ENCODE measurements around the gene CCL8. TPM values are rescaled to one million over a fixed set of nuclear protein-coding genes. Genes with fewer than 3 reads are reported as not detected.

CCL8 gene
- total and polyA plus RNA-seq, 3 donors from 2014 or later = 0.39 to 5.0 (median 0.56) TPM

DNA sequence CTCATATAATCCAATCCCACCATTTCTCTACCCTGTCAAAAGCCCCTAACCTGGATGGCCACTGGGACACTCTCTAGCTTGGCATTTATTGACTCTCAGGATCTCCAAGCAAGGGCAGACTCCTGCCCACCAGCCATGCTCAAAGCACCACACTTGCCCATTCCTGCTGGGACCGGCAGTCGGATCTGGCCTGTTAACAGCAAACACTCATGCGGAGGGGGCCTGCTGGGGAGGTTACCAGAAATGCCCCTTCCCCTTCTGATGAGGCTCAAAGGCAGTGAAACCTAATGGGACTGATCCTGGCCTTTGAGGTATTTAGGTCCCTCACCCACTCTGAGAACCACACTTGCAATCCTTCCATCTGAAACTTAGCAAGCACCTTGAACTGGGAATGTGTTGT lies 50.3 kb downstream of the CCL8 start:
- TF ChIP-seq POLR2A (IDR thresholded peaks at IDR 0.05) = no peak
- TF ChIP-seq, protein P1, sequence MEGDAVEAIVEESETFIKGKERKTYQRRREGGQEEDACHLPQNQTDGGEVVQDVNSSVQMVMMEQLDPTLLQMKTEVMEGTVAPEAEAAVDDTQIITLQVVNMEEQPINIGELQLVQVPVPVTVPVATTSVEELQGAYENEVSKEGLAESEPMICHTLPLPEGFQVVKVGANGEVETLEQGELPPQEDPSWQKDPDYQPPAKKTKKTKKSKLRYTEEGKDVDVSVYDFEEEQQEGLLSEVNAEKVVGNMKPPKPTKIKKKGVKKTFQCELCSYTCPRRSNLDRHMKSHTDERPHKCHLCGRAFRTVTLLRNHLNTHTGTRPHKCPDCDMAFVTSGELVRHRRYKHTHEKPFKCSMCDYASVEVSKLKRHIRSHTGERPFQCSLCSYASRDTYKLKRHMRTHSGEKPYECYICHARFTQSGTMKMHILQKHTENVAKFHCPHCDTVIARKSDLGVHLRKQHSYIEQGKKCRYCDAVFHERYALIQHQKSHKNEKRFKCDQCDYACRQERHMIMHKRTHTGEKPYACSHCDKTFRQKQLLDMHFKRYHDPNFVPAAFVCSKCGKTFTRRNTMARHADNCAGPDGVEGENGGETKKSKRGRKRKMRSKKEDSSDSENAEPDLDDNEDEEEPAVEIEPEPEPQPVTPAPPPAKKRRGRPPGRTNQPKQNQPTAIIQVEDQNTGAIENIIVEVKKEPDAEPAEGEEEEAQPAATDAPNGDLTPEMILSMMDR (IDR thresholded peaks at IDR 0.05) = no peak
- intact Hi-C loops (cut with DNase I; ENCODE audit: low total_unique reads) = no loop called here
- H3K9me3 ChIP-seq = no peaks in the 10 kb centered on the region
- no peak overlapping the region for H3K27ac ChIP-seq
- DNase-seq = no peak
- no peaks in the 10 kb centered on the region for H3K36me3 ChIP-seq (ENCODE audit: low read depth, missing control alignments)
- H3K4me3 ChIP-seq = no peak overlapping the region
- H3K4me1 ChIP-seq = no peaks in the 10 kb centered on the region
- 83 to 95% methylated on average over 3 of the region's 3 CpGs for WGBS, 2 donors
- H3K27me3 ChIP-seq = no peaks in the 10 kb centered on the region

DNA sequence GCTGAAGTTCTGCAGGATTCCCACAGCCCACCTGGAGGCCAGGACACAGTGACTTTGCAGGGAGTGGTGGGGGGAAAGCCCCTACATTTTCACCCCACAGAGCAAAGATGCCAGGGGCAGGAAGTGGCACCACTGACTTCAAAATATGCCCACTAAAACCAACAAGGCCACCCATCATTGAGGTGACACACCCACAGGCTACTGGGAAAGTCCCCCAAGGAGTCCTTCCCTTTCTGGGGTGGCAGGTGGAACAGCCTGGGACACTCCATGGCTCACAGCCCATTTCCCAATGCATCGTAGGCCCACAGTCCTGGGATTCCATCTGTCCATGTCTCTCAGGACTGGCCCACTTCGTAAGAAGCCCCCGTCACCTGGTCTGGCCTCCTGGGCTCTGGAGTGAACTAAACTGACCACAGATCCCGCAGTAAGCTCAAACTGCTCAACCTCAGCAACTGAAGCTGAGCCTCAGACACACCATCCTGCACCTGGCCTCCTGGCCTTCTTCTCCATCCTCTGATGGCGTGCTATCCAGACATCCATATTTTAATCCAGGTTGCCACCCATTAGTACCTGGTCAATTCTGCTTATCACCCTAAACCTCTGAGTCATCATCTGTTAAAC lies 51.3 kb downstream of the CCL8 start:
- H3K27ac ChIP-seq = no peak overlapping the region
- H3K27me3 ChIP-seq = no peaks in the 10 kb centered on the region
- no peaks in the 10 kb centered on the region for H3K9me3 ChIP-seq
- intact Hi-C loops (cut with DNase I; ENCODE audit: low total_unique reads) = no loop called here
- WGBS, 2 donors = 98 to 100% methylated on average over 1 to 5 of the region's 5 CpGs
- H3K4me1 ChIP-seq = no peaks in the 10 kb centered on the region
- DNase-seq = no peak
- H3K36me3 ChIP-seq (ENCODE audit: low read depth, missing control alignments) = no peaks in the 10 kb centered on the region
- TF ChIP-seq POLR2A (IDR thresholded peaks at IDR 0.05) = no peak
- TF ChIP-seq, protein P1 (IDR thresholded peaks at IDR 0.05) = no peak
- H3K4me3 ChIP-seq = no peak overlapping the region

DNA sequence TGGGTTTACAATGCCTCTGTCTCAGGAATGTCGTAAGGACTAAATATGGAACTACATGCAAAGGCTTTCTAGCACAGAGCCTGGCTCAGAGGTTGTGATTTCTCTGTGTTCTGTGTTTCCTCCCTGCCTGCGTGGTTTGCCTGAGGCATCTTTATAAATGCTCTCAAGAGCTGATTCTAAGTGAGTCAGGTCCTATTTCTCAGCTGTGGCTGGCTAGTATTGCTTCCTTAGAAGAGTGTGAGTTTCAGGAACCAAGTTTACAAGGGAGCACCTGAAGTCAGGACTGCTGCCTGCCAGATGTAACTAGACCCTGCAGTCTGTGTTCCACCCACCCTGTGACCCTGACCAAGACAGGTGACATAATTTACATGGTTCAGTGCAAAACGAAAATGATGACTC lies 51.8 kb downstream of the CCL8 start:
- Histone ChIP-seq H3K36me3 (ENCODE audit: low read depth, missing control alignments) (no peaks in the 10 kb centered on the region), H3K4me3 (no peak overlapping the region), H3K4me1 (no peaks in the 10 kb centered on the region), H3K27me3 (no peaks in the 10 kb centered on the region), H3K9me3 (no peaks in the 10 kb centered on the region), H3K27ac (no peak overlapping the region)
- intact Hi-C loops (cut with DNase I; ENCODE audit: low total_unique reads) = no loop called here
- no peak for TF ChIP-seq POLR2A (IDR thresholded peaks at IDR 0.05)
- TF ChIP-seq, protein P1 (IDR thresholded peaks at IDR 0.05) = no peak
- no peak for DNase-seq
- 84 to 86% methylated on average over 3 of the region's 3 CpGs for WGBS, 2 donors

Other genes with a start within 250 kb of the CCL8 start
- 1 to 10 TPM; 1.0 to 4.4 TPM for gene CCL2, start 64.2 kb upstream of the CCL8 start, total RNA-seq
- 35.8 TPM for gene CCL2, start 64.2 kb upstream of the CCL8 start, polyA plus RNA-seq (ENCODE audit: insufficient read depth, low read depth, low replicate concordance)
- not detected for gene CCL7, start 49.2 kb upstream of the CCL8 start, total RNA-seq
- gene CCL7, start 49.2 kb upstream of the CCL8 start, polyA plus RNA-seq (ENCODE audit: insufficient read depth, low read depth, low replicate concordance) = not detected
- not detected for gene CCL11, start 33.7 kb upstream of the CCL8 start, total RNA-seq
- gene CCL11, start 33.7 kb upstream of the CCL8 start, polyA plus RNA-seq (ENCODE audit: insufficient read depth, low read depth, low replicate concordance) = not detected
- gene CCL13, start 37.0 kb downstream of the CCL8 start, total RNA-seq = not detected
- gene CCL13, start 37.0 kb downstream of the CCL8 start, polyA plus RNA-seq (ENCODE audit: insufficient read depth, low read depth, low replicate concordance) = 5.2 TPM
- 1 to 10 TPM in 1 of 2 donors, not detected in 1; 1.5 TPM for gene CCL1, start 43.8 kb downstream of the CCL8 start, total RNA-seq
- not detected for gene CCL1, start 43.8 kb downstream of the CCL8 start, polyA plus RNA-seq (ENCODE audit: insufficient read depth, low read depth, low replicate concordance)

All from testis (tissue), 3 donors.